HG02840 (cell line): ENCODE data around the gene SFSWAP.

ENCODE experiments used
- ATAC-seq: cut with Tn5 transposase; IDR thresholded peaks from one replicate; pipeline ENCODE4 v1.9.1; 2021; ENCODE audit warnings: mild to moderate bottlenecking, moderate library complexity, moderate number of reproducible peaks; ENCODE audit not compliant: unreplicated experiment, low FRiP score

SFSWAP gene

GRCh38 chr12:131848753-131849152, 137.9 kb downstream of the SFSWAP start:
- ATAC-seq = no peak
